Fibroblast of the conjunctiva (primary cell): ENCODE data around the gene PSMC1.
"Not testable (repeated sequence)": the region's sequence is repeated elsewhere in the genome, so short reads cannot be mapped to it uniquely, and the experiment has no call there.

ENCODE experiments used
- DNase-seq: peaks from one replicate; pipeline ENCODE4 v3.0.0-alpha.2; 2010; ENCODE audit warnings: low read depth

Gene PSMC1

GRCh38 chr14:90256354-90257131 is at the start of gene PSMC1:
Gene PSMC1, plus strand, starts transcription at chr14:90256553. Its CDS starts 45 bp downstream, at chr14:90256598.
- peak; percentile 86 for DNase-seq

- DNase-seq = no peak
Measured at GRCh38 chr14:90213099-90213748, 43.1 kb upstream of the PSMC1 start.

- DNase-seq = no peak
Measured at GRCh38 chr14:90228478-90228877, 27.9 kb upstream of the PSMC1 start.

GRCh38 chr14:90229942-90230341 is 26.4 kb upstream of the PSMC1 start:
- DNase-seq = not testable (repeated sequence)

GRCh38 chr14:90235179-90235976 is 21.0 kb upstream of the PSMC1 start:
- DNase-seq = peak; percentile 6

GRCh38 chr14:90239139-90239538 is 17.2 kb upstream of the PSMC1 start:
- no peak for DNase-seq

- DNase-seq = no peak
Measured at GRCh38 chr14:90242444-90242843, 13.9 kb upstream of the PSMC1 start.

- DNase-seq = no peak
Measured at GRCh38 chr14:90246936-90247335, 9.4 kb upstream of the PSMC1 start.

GRCh38 chr14:90247441-90247840 is 8.9 kb upstream of the PSMC1 start:
- DNase-seq = not testable (repeated sequence)

GRCh38 chr14:90248594-90248993 is 7.8 kb upstream of the PSMC1 start:
- no peak for DNase-seq

GRCh38 chr14:90253826-90254225 is 2.5 kb upstream of the PSMC1 start:
- DNase-seq = no peak

GRCh38 chr14:90255871-90256270 is 482 bp upstream of the PSMC1 start:
- DNase-seq = no peak

- DNase-seq = no peak
Measured at GRCh38 chr14:90263748-90264449, 7.5 kb downstream of the PSMC1 start.

- no peak for DNase-seq
Measured at GRCh38 chr14:90266441-90267154, 10.2 kb downstream of the PSMC1 start.

GRCh38 chr14:90268420-90268819 is 12.1 kb downstream of the PSMC1 start:
- DNase-seq = no peak

- DNase-seq = no peak
Measured at GRCh38 chr14:90272523-90272922, 16.2 kb downstream of the PSMC1 start.

- no peak for DNase-seq
Measured at GRCh38 chr14:90273532-90273931, 17.2 kb downstream of the PSMC1 start.

GRCh38 chr14:90274019-90274418 is 17.7 kb downstream of the PSMC1 start:
- no peak for DNase-seq

- no peak for DNase-seq
Measured at GRCh38 chr14:90274808-90275457, 18.6 kb downstream of the PSMC1 start.

- no peak for DNase-seq
Measured at GRCh38 chr14:90275458-90275814, 19.1 kb downstream of the PSMC1 start.

- DNase-seq = no peak
Measured at GRCh38 chr14:90275820-90276219, 19.5 kb downstream of the PSMC1 start.
